ENCODE measurements around the gene NACA2. TPM values are rescaled to one million over a fixed set of nuclear protein-coding genes. Genes with fewer than 3 reads are reported as not detected.

Gene NACA2
- not detected in 5 replicates for total RNA-seq (2022; extraction: Qiagen RNA extraction; ENCODE audit: low read depth)

GRCh38 chr17:61591018-61591417 is at the start of gene NACA2:
Gene NACA2 (minus strand): TSS chr17:61591219. CDS start chr17:61591180, 39 bp downstream.

Other genes starting within 250 kb of the NACA2 start
- 3.7 to 6.6 TPM (median 6.0 TPM) in 5 replicates for gene TBX2, start 191.4 kb downstream of the NACA2 start, total RNA-seq (2022; extraction: Qiagen RNA extraction; ENCODE audit: low read depth)
- 0.09 to 0.38 TPM (median 0.19 TPM) in 5 replicates for gene TBX4, start 138.8 kb downstream of the NACA2 start, total RNA-seq (2022; extraction: Qiagen RNA extraction; ENCODE audit: low read depth)

Measured in A549 treated with GW870086 at 1 μM for 4 hours (cell line).